HK-2 (cell line): ENCODE data around the gene GNA12.

ENCODE experiments used
- DNase-seq: peaks from one replicate; pipeline ENCODE4 v3.0.0-alpha.2; 2018; ENCODE audit not compliant: unreplicated experiment

Gene GNA12

GRCh38 chr7:2802504-2803341 lies 41.4 kb downstream of the GNA12 start:
- DNase-seq = no peak

- DNase-seq = no peak
These were observed 42.0 kb downstream of the GNA12 start for GRCh38 chr7:2802101-2802500.

GRCh38 chr7:2800931-2801688 lies 43.0 kb downstream of the GNA12 start:
- no peak for DNase-seq

GRCh38 chr7:2800220-2800930 lies 43.7 kb downstream of the GNA12 start:
- no peak for DNase-seq

- no peak for DNase-seq
These were observed 44.9 kb downstream of the GNA12 start for GRCh38 chr7:2799253-2799652.

- no peak for DNase-seq
These were observed 45.4 kb downstream of the GNA12 start for GRCh38 chr7:2798669-2799068.

GRCh38 chr7:2796358-2797352 lies 47.5 kb downstream of the GNA12 start:
- no peak for DNase-seq

- DNase-seq = no peak
These were observed 48.2 kb downstream of the GNA12 start for GRCh38 chr7:2795906-2796305.

GRCh38 chr7:2794836-2795636 lies 49.1 kb downstream of the GNA12 start:
- no peak for DNase-seq

GRCh38 chr7:2792856-2793487 lies 51.1 kb downstream of the GNA12 start:
- no peak for DNase-seq

- no peak for DNase-seq
These were observed 51.9 kb downstream of the GNA12 start for GRCh38 chr7:2792235-2792634.

GRCh38 chr7:2791390-2791789 lies 52.7 kb downstream of the GNA12 start:
- no peak for DNase-seq

GRCh38 chr7:2787251-2787951 lies 56.7 kb downstream of the GNA12 start:
- DNase-seq = peak; percentile 37

GRCh38 chr7:2786607-2787116 lies 57.4 kb downstream of the GNA12 start:
- DNase-seq = no peak

- peak; percentile 81 for DNase-seq
These were observed 59.0 kb downstream of the GNA12 start for GRCh38 chr7:2785071-2785500.

GRCh38 chr7:2782565-2782964 lies 61.5 kb downstream of the GNA12 start:
- no peak for DNase-seq

- no peak for DNase-seq
These were observed 62.0 kb downstream of the GNA12 start for GRCh38 chr7:2782121-2782520.

- no peak for DNase-seq
These were observed 62.5 kb downstream of the GNA12 start for GRCh38 chr7:2781636-2782035.

- DNase-seq = no peak
These were observed 65.1 kb downstream of the GNA12 start for GRCh38 chr7:2779051-2779450.
